H1 (cell line): Measurements from ENCODE around the gene PNPLA1.

Source experiments
- EGR1 ChIP-seq: IDR thresholded peaks from 2 replicates; pipeline ENCODE4 v1.6.1; 2011; ENCODE audit warnings: low read depth, low read length, borderline replicate concordance
- EZH2 ChIP-seq: fragments of 200-600 bp; sonication (generic); IDR thresholded peaks from 2 replicates; pipeline ENCODE4 v1.7.1; 2012; ENCODE audit warnings: low read depth, mild to moderate bottlenecking, moderate library complexity, low read length, inconsistent platforms; ENCODE audit not compliant: severe bottlenecking
- TF ChIP-seq, protein P1 (sequence below): IDR thresholded peaks from 2 replicates; pipeline ENCODE4 v1.6.1; 2012; ENCODE audit warnings: low read length, inconsistent platforms

DNA sequence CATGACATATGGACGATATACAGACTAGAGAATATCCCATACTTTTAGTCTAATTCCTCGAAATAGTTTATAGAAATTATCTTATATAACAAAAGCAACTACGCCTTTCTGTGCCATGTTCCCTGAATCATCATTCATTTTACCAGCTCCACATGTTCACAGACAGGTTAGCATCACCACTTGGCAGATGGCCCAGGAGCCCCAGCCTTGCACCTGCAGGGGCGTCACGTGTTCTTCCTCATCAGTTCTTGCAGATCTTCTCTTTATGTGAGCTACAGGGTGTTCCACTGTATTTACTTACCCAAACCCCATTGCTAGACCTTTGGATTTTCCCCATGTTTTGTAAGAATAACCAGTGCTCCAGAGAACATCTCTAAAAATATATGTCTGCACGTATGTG lies 79.4 kb downstream of the PNPLA1 start:
- TF ChIP-seq EGR1 (no peak), EZH2 (no peak)
- TF ChIP-seq, protein P1, sequence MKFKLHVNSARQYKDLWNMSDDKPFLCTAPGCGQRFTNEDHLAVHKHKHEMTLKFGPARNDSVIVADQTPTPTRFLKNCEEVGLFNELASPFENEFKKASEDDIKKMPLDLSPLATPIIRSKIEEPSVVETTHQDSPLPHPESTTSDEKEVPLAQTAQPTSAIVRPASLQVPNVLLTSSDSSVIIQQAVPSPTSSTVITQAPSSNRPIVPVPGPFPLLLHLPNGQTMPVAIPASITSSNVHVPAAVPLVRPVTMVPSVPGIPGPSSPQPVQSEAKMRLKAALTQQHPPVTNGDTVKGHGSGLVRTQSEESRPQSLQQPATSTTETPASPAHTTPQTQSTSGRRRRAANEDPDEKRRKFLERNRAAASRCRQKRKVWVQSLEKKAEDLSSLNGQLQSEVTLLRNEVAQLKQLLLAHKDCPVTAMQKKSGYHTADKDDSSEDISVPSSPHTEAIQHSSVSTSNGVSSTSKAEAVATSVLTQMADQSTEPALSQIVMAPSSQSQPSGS = no peak
